ENCODE results near the gene MAP3K14. TPM values are rescaled to one million over a fixed set of nuclear protein-coding genes. Genes with fewer than 3 reads are reported as not detected.

MAP3K14 gene
- total and polyA plus RNA-seq, 10 of the 15 experiments (the other 5 are each of a cell fraction or from before 2014, with no cell fraction given) = 2.1 to 33.3 (median 19.7) TPM

GRCh38 chr17:45284176-45285140 is 32.4 kb downstream of the MAP3K14 start:
- no peak for FAIRE-seq
- no peak for DNase-seq (ENCODE audit: low read depth, low spot score)
- in situ Hi-C loops (cut with MboI) (no loop called here), intact Hi-C loops (cut with micrococcal nuclease; ENCODE audit: unreplicated experiment) (no loop called here)
- Histone ChIP-seq H3K9ac (ENCODE audit: control insufficient read depth, insufficient read depth, low read length) (no peak overlapping the region), H3K27ac (ENCODE audit: control insufficient read depth, insufficient read depth) (peak overlapping the region; percentile 44), H3K27me3 (replicated peaks in 1 of 2; ENCODE audit: control insufficient read depth in 2 of 2, insufficient read depth in 2 of 2, low read length in 1 of 2) (no peaks in the 10 kb centered on the region), H3K4me2 (ENCODE audit: control insufficient read depth, insufficient read depth) (no peak overlapping the region), H3K79me2 (ENCODE audit: control insufficient read depth, insufficient read depth, low read length) (no peaks in the 10 kb centered on the region), H4K20me1 (ENCODE audit: control insufficient read depth, insufficient read depth) (no peaks in the 10 kb centered on the region), H2AFZ (ENCODE audit: control insufficient read depth, low read depth, low read length) (no peak overlapping the region), H3K4me3 (no peak overlapping the region), H3K9me3 (replicated peaks; ENCODE audit: control insufficient read depth, insufficient read depth, low read length) (no peaks in the 10 kb centered on the region), H3K4me1 (ENCODE audit: control insufficient read depth, insufficient read depth, low read length) (no peaks in the 10 kb centered on the region), H3K36me3 (ENCODE audit: control insufficient read depth in 2 of 2, insufficient read depth in 2 of 2, low read length in 1 of 2) (peaks cover 46 to 49% of the 10 kb centered on the region in 2 experiments)
- WGBS (ENCODE audit: insufficient coverage, insufficient replicate concordance, low lambda C conversion rate, missing lambda C conversion rate) = 86% methylated on average over 21 of the region's 21 CpGs
- RAD21 ChIA-PET (ENCODE audit: unreplicated experiment) = interaction anchor here (0.6 to 3.3 kb wide), 7 partner anchors 18 to 99 kb away, joined by 3 to 15 read pairs (median 4); partner anchors contain the start of gene MAP3K14
- no TSS peak for BruUV-seq (replicated peaks)
- CTCF ChIA-PET = interaction anchor here (0.6 to 3.2 kb wide), 15 partner anchors 10 to 110 kb away, joined by 3 to 15 read pairs (median 4); partner anchors contain the start of gene MAP3K14
- ATAC-seq = peak; percentile 86
- POLR2A ChIA-PET = interaction anchor here (0.5 to 0.7 kb wide), 2 partner anchors 9 to 980 kb away, joined by 3 read pairs; no protein-coding TSS in a partner anchor
- SMC1A ChIA-PET (ENCODE audit: uncharacterized antibody, unreplicated experiment) = interaction anchor here (0.7 to 2.2 kb wide), 5 partner anchors 9 to 49 kb away, joined by 3 to 11 read pairs (median 4); no protein-coding TSS in a partner anchor
- no peak for TF ChIP-seq POLR2AphosphoS2 (IDR thresholded peaks at IDR 0.05; ENCODE audit: low read depth, low read length)
- no peak for TF ChIP-seq EED (IDR thresholded peaks at IDR 0.05; ENCODE audit: low read depth)
- TF ChIP-seq POLR2AphosphoS5 (IDR thresholded peaks at IDR 0.05; ENCODE audit: low read length) = peak; percentile 31
- no peak for TF ChIP-seq POU2F2 (IDR thresholded peaks at IDR 0.05; ENCODE audit: borderline replicate concordance, low read depth, low read length)
- TF ChIP-seq TCF12 (IDR thresholded peaks at IDR 0.05; ENCODE audit: low read depth, low read length) = no peak
- no peak for TF ChIP-seq USF1 (IDR thresholded peaks at IDR 0.05; ENCODE audit: borderline replicate concordance, extremely low read length, insufficient read depth, low read depth, low read length)
- TF ChIP-seq ZNF687 (IDR thresholded peaks at IDR 0.05) = no peak
- no peak for TF ChIP-seq IKZF1 (conservative IDR thresholded peaks at IDR 0.05)
- TF ChIP-seq ASH2L (IDR thresholded peaks at IDR 0.05; ENCODE audit: borderline replicate concordance, low read depth) = no peak
- TF ChIP-seq NFYA (IDR thresholded peaks at IDR 0.05; ENCODE audit: borderline replicate concordance, low read depth, low read length) = no peak
- TF ChIP-seq CHD2 (IDR thresholded peaks at IDR 0.05; ENCODE audit: borderline replicate concordance, low read depth, low read length) = no peak
- no peak for TF ChIP-seq FOS (IDR thresholded peaks at IDR 0.05; ENCODE audit: borderline replicate concordance, extremely low read depth, insufficient read length)
- no peak for TF ChIP-seq CHD4 (IDR thresholded peaks at IDR 0.05)
- no peak for TF ChIP-seq BMI1 (IDR thresholded peaks at IDR 0.05; ENCODE audit: borderline replicate concordance)
- TF ChIP-seq CBFB (IDR thresholded peaks at IDR 0.05; ENCODE audit: low read depth) = no peak
- no peak for TF ChIP-seq SMAD5 (IDR thresholded peaks at IDR 0.05; ENCODE audit: low read depth)

Measured in GM12878 (cell line).